ENCODE results near the gene FHL1. TPM values are rescaled to one million over a fixed set of nuclear protein-coding genes. Genes with fewer than 3 reads are reported as not detected.

FHL1 gene
- polyA plus RNA-seq, 3 donors = 0.75 to 4.0 (median 0.98) TPM

- Histone ChIP-seq H3K27ac (ENCODE audit: low read depth in 1 of 2, low read length in 2 of 2) (no peak overlapping the region), H2AFZ (ENCODE audit: insufficient read depth, low read depth, low read length, poor library complexity, severe bottlenecking) (no peak overlapping the region), H3K27me3 (ENCODE audit: control insufficient read depth in 2 of 2, insufficient read depth in 2 of 2, low read length in 2 of 2) (no peaks in the 10 kb centered on the region), H3K4me1 (ENCODE audit: control insufficient read depth in 1 of 2, insufficient read depth in 2 of 2, low read length in 2 of 2) (no peaks in the 10 kb centered on the region), H4K20me1 (ENCODE audit: insufficient read depth, low read length) (no peaks in the 10 kb centered on the region), H3K4me3 (replicated peaks in 1 of 3; ENCODE audit: low read depth in 2 of 3, low read length in 3 of 3) (no peak overlapping the region), H3K79me2 (ENCODE audit: insufficient read depth, low read length) (no peaks in the 10 kb centered on the region), H3K9ac (ENCODE audit: insufficient read depth, low read length, poor library complexity, severe bottlenecking) (no peak overlapping the region), H3K36me3 (replicated peaks in 1 of 2; ENCODE audit: control insufficient read depth in 1 of 2, insufficient read depth in 2 of 2, low read length in 2 of 2) (no peaks in the 10 kb centered on the region), H3K4me2 (replicated peaks; ENCODE audit: extremely low read depth, low read length, poor library complexity, severe bottlenecking) (no peak overlapping the region), H3K9me3 (replicated peaks in 1 of 2; ENCODE audit: control insufficient read depth in 1 of 2, insufficient read depth in 1 of 2, low read length in 2 of 2) (no peaks in the 10 kb centered on the region)
- WGBS (ENCODE audit: insufficient coverage) = no CpG with 5 or more reads among the region's 1 CpG
- DNase-seq = no peak
- no peaks in the 10 kb centered on the region for H3K36me3 Mint-ChIP-seq
- no peak overlapping the region for H3K4me3 Mint-ChIP-seq
- peaks cover 8% of the 10 kb centered on the region for H3K4me1 Mint-ChIP-seq
- peaks cover 2 to 12% (median 6%) of the 10 kb centered on the region in 3 donors for H3K27me3 Mint-ChIP-seq (ENCODE audit: low read depth in 3 of 3)
- TF ChIP-seq, protein P1, sequence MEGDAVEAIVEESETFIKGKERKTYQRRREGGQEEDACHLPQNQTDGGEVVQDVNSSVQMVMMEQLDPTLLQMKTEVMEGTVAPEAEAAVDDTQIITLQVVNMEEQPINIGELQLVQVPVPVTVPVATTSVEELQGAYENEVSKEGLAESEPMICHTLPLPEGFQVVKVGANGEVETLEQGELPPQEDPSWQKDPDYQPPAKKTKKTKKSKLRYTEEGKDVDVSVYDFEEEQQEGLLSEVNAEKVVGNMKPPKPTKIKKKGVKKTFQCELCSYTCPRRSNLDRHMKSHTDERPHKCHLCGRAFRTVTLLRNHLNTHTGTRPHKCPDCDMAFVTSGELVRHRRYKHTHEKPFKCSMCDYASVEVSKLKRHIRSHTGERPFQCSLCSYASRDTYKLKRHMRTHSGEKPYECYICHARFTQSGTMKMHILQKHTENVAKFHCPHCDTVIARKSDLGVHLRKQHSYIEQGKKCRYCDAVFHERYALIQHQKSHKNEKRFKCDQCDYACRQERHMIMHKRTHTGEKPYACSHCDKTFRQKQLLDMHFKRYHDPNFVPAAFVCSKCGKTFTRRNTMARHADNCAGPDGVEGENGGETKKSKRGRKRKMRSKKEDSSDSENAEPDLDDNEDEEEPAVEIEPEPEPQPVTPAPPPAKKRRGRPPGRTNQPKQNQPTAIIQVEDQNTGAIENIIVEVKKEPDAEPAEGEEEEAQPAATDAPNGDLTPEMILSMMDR (IDR thresholded peaks at IDR 0.05) = no peak
- no peak overlapping the region for H3K27ac Mint-ChIP-seq
- intact Hi-C loops (cut with micrococcal nuclease) = no loop called here
- no peaks in the 10 kb centered on the region for H3K9me3 Mint-ChIP-seq
These were observed 24.1 kb downstream of the FHL1 start for GRCh38 chrX:136171420-136171819.

- Mint-ChIP-seq H3K27me3 (ENCODE audit: low read depth in 3 of 3) (peaks cover 0 to 2% (median 2%) of the 10 kb centered on the region in 3 donors), H3K4me3 (no peak overlapping the region), H3K36me3 (no peaks in the 10 kb centered on the region), H3K27ac (no peak overlapping the region), H3K4me1 (peaks cover 5% of the 10 kb centered on the region), H3K9me3 (no peaks in the 10 kb centered on the region)
- no peaks in the 10 kb centered on the region for H3K36me3 ChIP-seq (replicated peaks in 1 of 2; ENCODE audit: control insufficient read depth in 1 of 2, insufficient read depth in 2 of 2, low read length in 2 of 2)
- H3K27me3 ChIP-seq (ENCODE audit: control insufficient read depth in 2 of 2, insufficient read depth in 2 of 2, low read length in 2 of 2) = no peaks in the 10 kb centered on the region
- H4K20me1 ChIP-seq (ENCODE audit: insufficient read depth, low read length) = no peaks in the 10 kb centered on the region
- H3K79me2 ChIP-seq (ENCODE audit: insufficient read depth, low read length) = no peaks in the 10 kb centered on the region
- no peak overlapping the region for H3K4me2 ChIP-seq (replicated peaks; ENCODE audit: extremely low read depth, low read length, poor library complexity, severe bottlenecking)
- no peak overlapping the region for H3K9ac ChIP-seq (ENCODE audit: insufficient read depth, low read length, poor library complexity, severe bottlenecking)
- TF ChIP-seq, protein P1 (IDR thresholded peaks at IDR 0.05) = no peak
- intact Hi-C loops (cut with micrococcal nuclease) = no loop called here
- WGBS (ENCODE audit: insufficient coverage) = no CpG with 5 or more reads among the region's 2 CpGs
- H3K9me3 ChIP-seq (replicated peaks in 1 of 2; ENCODE audit: control insufficient read depth in 1 of 2, insufficient read depth in 1 of 2, low read length in 2 of 2) = no peaks in the 10 kb centered on the region
- H3K4me1 ChIP-seq (ENCODE audit: control insufficient read depth in 1 of 2, insufficient read depth in 2 of 2, low read length in 2 of 2) = no peaks in the 10 kb centered on the region
- H2AFZ ChIP-seq (ENCODE audit: insufficient read depth, low read depth, low read length, poor library complexity, severe bottlenecking) = no peak overlapping the region
- no peak overlapping the region for H3K27ac ChIP-seq (ENCODE audit: low read depth in 1 of 2, low read length in 2 of 2)
- no peak for DNase-seq
- H3K4me3 ChIP-seq (replicated peaks in 1 of 3; ENCODE audit: low read depth in 2 of 3, low read length in 3 of 3) = no peak overlapping the region
These were observed 29.1 kb downstream of the FHL1 start for GRCh38 chrX:136176399-136176825.

Measured in CD14-positive monocyte (primary cell).